NCI-H526 (cell line): ENCODE results near the gene ERBB4.

Source experiments
- DNase-seq, 2 experiments: peaks; one replicate each; lab custom pipeline; 2025; lab: John Stamatoyannopoulos, UW

Gene ERBB4

GRCh38 chr2:211833582-211834279 lies 704.9 kb downstream of the ERBB4 start:
- DNase-seq = no peak

- no peak for DNase-seq
These were observed 708.9 kb downstream of the ERBB4 start for GRCh38 chr2:211829725-211830124.

- no peak for DNase-seq
These were observed 714.6 kb downstream of the ERBB4 start for GRCh38 chr2:211823886-211824479.

- DNase-seq = peak in 1 of 2 experiments; percentile 3
These were observed 715.8 kb downstream of the ERBB4 start for GRCh38 chr2:211822686-211823335.

- DNase-seq = no peak
These were observed 721.8 kb downstream of the ERBB4 start for GRCh38 chr2:211816754-211817153.

- no peak for DNase-seq
These were observed 726.0 kb downstream of the ERBB4 start for GRCh38 chr2:211812587-211812986.

- DNase-seq = no peak
These were observed 735.9 kb downstream of the ERBB4 start for GRCh38 chr2:211802666-211803065.

- no peak for DNase-seq
These were observed 738.6 kb downstream of the ERBB4 start for GRCh38 chr2:211800001-211800400.

- DNase-seq = no peak
These were observed 739.7 kb downstream of the ERBB4 start for GRCh38 chr2:211798868-211799267.

- no peak for DNase-seq
These were observed 744.9 kb downstream of the ERBB4 start for GRCh38 chr2:211793690-211794089.

GRCh38 chr2:211789982-211790381 lies 748.6 kb downstream of the ERBB4 start:
- DNase-seq = no peak

- peak; percentile 17 to 57 for DNase-seq
These were observed 771.9 kb downstream of the ERBB4 start for GRCh38 chr2:211766689-211767088.

- no peak for DNase-seq
These were observed 776.1 kb downstream of the ERBB4 start for GRCh38 chr2:211762479-211762878.

GRCh38 chr2:211760103-211760502 lies 778.5 kb downstream of the ERBB4 start:
- no peak for DNase-seq

GRCh38 chr2:211756266-211756665 lies 782.3 kb downstream of the ERBB4 start:
- no peak for DNase-seq

- DNase-seq = no peak
These were observed 783.4 kb downstream of the ERBB4 start for GRCh38 chr2:211755187-211755586.

GRCh38 chr2:211751848-211752247 lies 786.8 kb downstream of the ERBB4 start:
- no peak for DNase-seq

- no peak for DNase-seq
These were observed 790.3 kb downstream of the ERBB4 start for GRCh38 chr2:211748339-211748738.

GRCh38 chr2:211745295-211746097 lies 793.1 kb downstream of the ERBB4 start:
- DNase-seq = peak; percentile 54 to 78

- peak in 1 of 2 experiments; percentile 10 for DNase-seq
These were observed 794.2 kb downstream of the ERBB4 start for GRCh38 chr2:211744379-211744778.

- no peak for DNase-seq
These were observed 796.6 kb downstream of the ERBB4 start for GRCh38 chr2:211741966-211742365.

- no peak for DNase-seq
These were observed 801.3 kb downstream of the ERBB4 start for GRCh38 chr2:211737282-211737681.
